ENCODE data around the gene DVL2. TPM values are rescaled to one million over a fixed set of nuclear protein-coding genes. Genes with fewer than 3 reads are reported as not detected.

Gene DVL2
- total RNA-seq: 32.6 and 39.5 TPM in 2 replicates

GRCh38 chr17:7234083-7234951 lies at the start of gene DVL2:
TSS of gene DVL2 (minus strand) at chr17:7234517. CDS start at chr17:7234262, 255 bp downstream.

GRCh38 chr17:7281074-7281952 lies 47.0 kb upstream of the DVL2 start, which contains the start of gene SLC2A4:
TSS of gene SLC2A4 (plus strand) at chr17:7281718. CDS start at chr17:7281935, 217 bp downstream.

GRCh38 chr17:7262192-7262934 lies 28.0 kb upstream of the DVL2 start, which contains the start of gene CLDN7:
TSS of gene CLDN7 (minus strand) at chr17:7262478. CDS start at chr17:7262043, 435 bp downstream.

GRCh38 chr17:7252176-7253043 lies 18.1 kb upstream of the DVL2 start, which contains the start of gene ELP5:
TSS of gene ELP5 (plus strand) at chr17:7252215. CDS start at chr17:7252551, 336 bp downstream.

GRCh38 chr17:7251661-7252175 lies 17.4 kb upstream of the DVL2 start, which contains the start of gene CTDNEP1:
TSS of gene CTDNEP1 (minus strand) at chr17:7251734. CDS start at chr17:7251296, 438 bp downstream.

GRCh38 chr17:7241783-7242716 lies 7.7 kb upstream of the DVL2 start, which contains the start of gene GABARAP:
TSS of gene GABARAP (minus strand) at chr17:7242449. CDS start at chr17:7242330, 119 bp downstream.

GRCh38 chr17:7239091-7240027 lies 5.0 kb upstream of the DVL2 start, which contains the start of gene PHF23:
TSS of gene PHF23 (minus strand) at chr17:7239457. CDS start at chr17:7239279, 178 bp downstream.

GRCh38 chr17:7219812-7220592 lies 14.3 kb downstream of the DVL2 start, which contains the start of the genes ACADVL and DLG4:
TSS of gene ACADVL (plus strand) at chr17:7219938. CDS start at chr17:7219985, 47 bp downstream.
TSS of gene DLG4 (minus strand) at chr17:7219836.

GRCh38 chr17:7179317-7180254 lies 54.7 kb downstream of the DVL2 start, which contains the start of gene ASGR1:
TSS of gene ASGR1 (minus strand) at chr17:7179370. CDS start at chr17:7178563, 807 bp downstream.

Other genes starting within 250 kb of the DVL2 start
- gene ALOX12, start 238.5 kb downstream of the DVL2 start, total RNA-seq: 0.57 and 1.2 TPM in 2 replicates
- 228 and 289 TPM in 2 replicates for gene RNASEK, start 221.9 kb downstream of the DVL2 start, total RNA-seq
- gene BCL6B, start 211.5 kb downstream of the DVL2 start, total RNA-seq: 0.39 TPM in 1 of 2 replicates, not detected in the other
- 4.0 and 4.1 TPM in 2 replicates for gene SLC16A13, start 198.5 kb downstream of the DVL2 start, total RNA-seq
- not detected in 2 replicates for gene SLC16A11, start 190.4 kb downstream of the DVL2 start, total RNA-seq
- gene CLEC10A, start 154.3 kb downstream of the DVL2 start, total RNA-seq: not detected in 2 replicates
- gene ASGR2, start 119.7 kb downstream of the DVL2 start, total RNA-seq: not detected in 2 replicates
- gene ASGR1, start 55.1 kb downstream of the DVL2 start, total RNA-seq: 0.23 TPM in 1 of 2 replicates, not detected in the other
- gene DLG4, start 14.7 kb downstream of the DVL2 start, total RNA-seq: 1.4 and 5.5 TPM in 2 replicates
- gene ACADVL, start 14.6 kb downstream of the DVL2 start, total RNA-seq: 173 and 216 TPM in 2 replicates
- 26.9 and 32.2 TPM in 2 replicates for gene PHF23, start 4.9 kb upstream of the DVL2 start, total RNA-seq
- gene GABARAP, start 7.9 kb upstream of the DVL2 start, total RNA-seq: 171 and 262 TPM in 2 replicates
- 39.4 and 49.4 TPM in 2 replicates for gene CTDNEP1, start 17.2 kb upstream of the DVL2 start, total RNA-seq
- 23.3 and 36.8 TPM in 2 replicates for gene ELP5, start 17.7 kb upstream of the DVL2 start, total RNA-seq
- 7.9 and 26.0 TPM in 2 replicates for gene CLDN7, start 28.0 kb upstream of the DVL2 start, total RNA-seq
- 0.08 and 1.4 TPM in 2 replicates for gene SLC2A4, start 47.2 kb upstream of the DVL2 start, total RNA-seq
- 0.47 and 0.72 TPM in 2 replicates for gene YBX2, start 60.1 kb upstream of the DVL2 start, total RNA-seq
- 557 and 909 TPM in 2 replicates for gene EIF5A, start 73.1 kb upstream of the DVL2 start, total RNA-seq
- gene GPS2, start 80.8 kb upstream of the DVL2 start, total RNA-seq: 42.7 and 70.0 TPM in 2 replicates
- 6.2 and 10.9 TPM in 2 replicates for gene NEURL4, start 94.8 kb upstream of the DVL2 start, total RNA-seq
- 3.3 and 5.6 TPM in 2 replicates for gene ACAP1, start 102.0 kb upstream of the DVL2 start, total RNA-seq
- gene KCTD11, start 117.6 kb upstream of the DVL2 start, total RNA-seq: 6.0 and 13.0 TPM in 2 replicates
- gene TMEM95, start 120.6 kb upstream of the DVL2 start, total RNA-seq: not detected in 2 replicates
- 3.8 and 7.7 TPM in 2 replicates for gene TNK1, start 146.6 kb upstream of the DVL2 start, total RNA-seq
- gene PLSCR3, start 160.0 kb upstream of the DVL2 start, total RNA-seq: 68.4 and 99.4 TPM in 2 replicates
- 138 and 193 TPM in 2 replicates for gene TMEM256, start 169.6 kb upstream of the DVL2 start, total RNA-seq
- gene NLGN2, start 173.3 kb upstream of the DVL2 start, total RNA-seq: 2.4 and 6.1 TPM in 2 replicates
- gene SPEM1, start 185.8 kb upstream of the DVL2 start, total RNA-seq: not detected in 2 replicates
- gene SPEM2, start 191.1 kb upstream of the DVL2 start, total RNA-seq: not detected in 2 replicates
- gene SPEM3, start 194.3 kb upstream of the DVL2 start, total RNA-seq: not detected in 2 replicates
- 25.2 and 30.4 TPM in 2 replicates for gene TMEM102, start 200.9 kb upstream of the DVL2 start, total RNA-seq
- 7.5 and 17.3 TPM in 2 replicates for gene FGF11, start 205.0 kb upstream of the DVL2 start, total RNA-seq
- 9.8 and 14.8 TPM in 2 replicates for gene CHRNB1, start 210.5 kb upstream of the DVL2 start, total RNA-seq
- 25.9 and 36.8 TPM in 2 replicates for gene ZBTB4, start 245.1 kb upstream of the DVL2 start, total RNA-seq
- gene SLC35G6, start 246.9 kb upstream of the DVL2 start, total RNA-seq: not detected in 2 replicates
- gene POLR2A, start 249.8 kb upstream of the DVL2 start, total RNA-seq: 31.9 and 33.7 TPM in 2 replicates